ENCODE results near the gene STX1A.

DNA sequence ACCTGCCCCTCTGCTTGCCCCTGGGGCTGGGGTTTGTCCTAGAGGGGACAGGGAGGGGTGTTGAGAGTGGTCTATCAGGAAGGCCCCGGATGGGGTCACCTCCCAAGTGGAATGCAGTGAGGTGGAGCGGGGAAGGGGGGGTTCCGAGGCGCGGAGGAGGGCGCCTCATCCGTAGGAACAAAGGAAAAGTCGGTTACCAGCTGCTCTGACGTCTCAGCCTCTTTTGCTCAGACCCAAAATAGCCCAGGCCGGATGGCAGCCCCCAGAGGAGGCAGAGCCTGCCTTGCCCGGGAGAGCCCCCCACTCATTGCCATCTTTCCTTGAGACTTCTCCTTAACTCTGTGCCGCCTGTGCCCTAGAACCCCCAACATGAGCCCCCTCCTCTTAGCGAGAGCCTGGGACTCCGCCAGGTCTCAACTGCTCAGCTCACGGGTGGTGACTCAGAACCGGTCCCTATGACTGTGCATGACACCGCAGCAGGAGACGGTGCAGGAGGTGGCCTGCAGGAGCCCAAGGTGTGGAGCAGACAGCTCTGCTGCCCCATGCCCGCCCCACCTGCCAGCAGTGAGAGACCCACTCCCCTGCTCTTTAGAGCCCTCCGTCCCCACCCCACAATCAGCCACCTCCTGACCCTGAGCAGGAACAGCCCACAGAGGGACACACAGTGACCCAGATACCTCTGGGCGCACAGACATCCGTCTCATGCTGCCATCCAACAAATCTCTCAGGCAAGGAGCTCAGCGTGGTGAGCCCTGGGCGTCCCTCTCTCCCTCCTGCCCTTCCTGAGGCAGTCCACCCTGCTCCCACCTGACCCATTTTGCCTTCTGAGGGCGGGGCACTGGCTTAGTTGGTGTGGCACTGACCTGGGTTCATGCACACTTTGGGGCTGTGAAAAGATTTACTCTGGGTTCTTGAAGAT is 13.1 kb downstream of the STX1A start:
- TF ChIP-seq, protein P1, sequence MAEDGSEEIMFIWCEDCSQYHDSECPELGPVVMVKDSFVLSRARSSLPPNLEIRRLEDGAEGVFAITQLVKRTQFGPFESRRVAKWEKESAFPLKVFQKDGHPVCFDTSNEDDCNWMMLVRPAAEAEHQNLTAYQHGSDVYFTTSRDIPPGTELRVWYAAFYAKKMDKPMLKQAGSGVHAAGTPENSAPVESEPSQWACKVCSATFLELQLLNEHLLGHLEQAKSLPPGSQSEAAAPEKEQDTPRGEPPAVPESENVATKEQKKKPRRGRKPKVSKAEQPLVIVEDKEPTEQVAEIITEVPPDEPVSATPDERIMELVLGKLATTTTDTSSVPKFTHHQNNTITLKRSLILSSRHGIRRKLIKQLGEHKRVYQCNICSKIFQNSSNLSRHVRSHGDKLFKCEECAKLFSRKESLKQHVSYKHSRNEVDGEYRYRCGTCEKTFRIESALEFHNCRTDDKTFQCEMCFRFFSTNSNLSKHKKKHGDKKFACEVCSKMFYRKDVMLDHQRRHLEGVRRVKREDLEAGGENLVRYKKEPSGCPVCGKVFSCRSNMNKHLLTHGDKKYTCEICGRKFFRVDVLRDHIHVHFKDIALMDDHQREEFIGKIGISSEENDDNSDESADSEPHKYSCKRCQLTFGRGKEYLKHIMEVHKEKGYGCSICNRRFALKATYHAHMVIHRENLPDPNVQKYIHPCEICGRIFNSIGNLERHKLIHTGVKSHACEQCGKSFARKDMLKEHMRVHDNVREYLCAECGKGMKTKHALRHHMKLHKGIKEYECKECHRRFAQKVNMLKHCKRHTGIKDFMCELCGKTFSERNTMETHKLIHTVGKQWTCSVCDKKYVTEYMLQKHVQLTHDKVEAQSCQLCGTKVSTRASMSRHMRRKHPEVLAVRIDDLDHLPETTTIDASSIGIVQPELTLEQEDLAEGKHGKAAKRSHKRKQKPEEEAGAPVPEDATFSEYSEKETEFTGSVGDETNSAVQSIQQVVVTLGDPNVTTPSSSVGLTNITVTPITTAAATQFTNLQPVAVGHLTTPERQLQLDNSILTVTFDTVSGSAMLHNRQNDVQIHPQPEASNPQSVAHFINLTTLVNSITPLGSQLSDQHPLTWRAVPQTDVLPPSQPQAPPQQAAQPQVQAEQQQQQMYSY (CRISPR knock-in tag; IDR thresholded peaks at IDR 0.05): no peak
- TF ChIP-seq, protein P2, sequence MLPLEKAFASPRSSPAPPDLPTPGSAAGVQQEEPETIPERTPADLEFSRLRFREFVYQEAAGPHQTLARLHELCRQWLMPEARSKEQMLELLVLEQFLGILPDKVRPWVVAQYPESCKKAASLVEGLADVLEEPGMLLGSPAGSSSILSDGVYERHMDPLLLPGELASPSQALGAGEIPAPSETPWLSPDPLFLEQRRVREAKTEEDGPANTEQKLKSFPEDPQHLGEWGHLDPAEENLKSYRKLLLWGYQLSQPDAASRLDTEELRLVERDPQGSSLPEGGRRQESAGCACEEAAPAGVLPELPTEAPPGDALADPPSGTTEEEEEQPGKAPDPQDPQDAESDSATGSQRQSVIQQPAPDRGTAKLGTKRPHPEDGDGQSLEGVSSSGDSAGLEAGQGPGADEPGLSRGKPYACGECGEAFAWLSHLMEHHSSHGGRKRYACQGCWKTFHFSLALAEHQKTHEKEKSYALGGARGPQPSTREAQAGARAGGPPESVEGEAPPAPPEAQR (CRISPR knock-in tag; IDR thresholded peaks at IDR 0.05): no peak
